ENCODE results near the gene ZYG11A.

Gene ZYG11A

GRCh38 chr1:52907068-52907811 is 64.7 kb downstream of the ZYG11A start:
- no peaks in the 10 kb centered on the region; the same call in 1 of the 2 replicates for H3K27me3 ChIP-seq (ENCODE audit: control insufficient read depth, low read length)
- H3K4me3 ChIP-seq (ENCODE audit: low read length), result no peak overlapping the region
- no peaks in the 10 kb centered on the region for H3K79me2 ChIP-seq (ENCODE audit: control insufficient read depth, low read length)
- no peaks in the 10 kb centered on the region for H4K20me1 ChIP-seq (ENCODE audit: control insufficient read depth, insufficient read depth, low read depth, low read length)
- H3K4me1 ChIP-seq (ENCODE audit: control insufficient read depth, low read length), result no peaks in the 10 kb centered on the region
- H3K4me2 ChIP-seq (ENCODE audit: low read length), result no peak overlapping the region
- H3K27ac ChIP-seq (ENCODE audit: low read depth, low read length), result no peak overlapping the region
- H3F3A ChIP-seq (ENCODE audit: control insufficient read depth, insufficient read depth), result no peaks in the 10 kb centered on the region
- no peak for TF ChIP-seq CTCF (IDR thresholded peaks at IDR 0.05; ENCODE audit: low read depth, low read length, poor library complexity, severe bottlenecking)
- no peaks in the 10 kb centered on the region for H3K9me3 ChIP-seq (ENCODE audit: control insufficient read depth, insufficient read depth, low read length)
- H3K9me2 ChIP-seq (replicated peaks; ENCODE audit: control insufficient read depth, low read length), result no peaks in the 10 kb centered on the region
- no peaks in the 10 kb centered on the region for H3K36me3 ChIP-seq (ENCODE audit: control insufficient read depth, low read length)

- Histone ChIP-seq H4K20me1 (ENCODE audit: control insufficient read depth, insufficient read depth, low read depth, low read length) (no peaks in the 10 kb centered on the region), H3K9me3 (ENCODE audit: control insufficient read depth, insufficient read depth, low read length) (no peaks in the 10 kb centered on the region), H3F3A (ENCODE audit: control insufficient read depth, insufficient read depth) (no peaks in the 10 kb centered on the region), H3K36me3 (ENCODE audit: control insufficient read depth, low read length) (no peaks in the 10 kb centered on the region), H3K4me3 (ENCODE audit: low read length) (no peak overlapping the region), H3K79me2 (ENCODE audit: control insufficient read depth, low read length) (no peaks in the 10 kb centered on the region), H3K27ac (ENCODE audit: low read depth, low read length) (no peak overlapping the region), H3K27me3 (ENCODE audit: control insufficient read depth, low read length) (no peaks in the 10 kb centered on the region; the same call in 1 of the 2 replicates), H3K4me2 (ENCODE audit: low read length) (no peak overlapping the region), H3K4me1 (ENCODE audit: control insufficient read depth, low read length) (no peaks in the 10 kb centered on the region), H3K9me2 (replicated peaks; ENCODE audit: control insufficient read depth, low read length) (no peaks in the 10 kb centered on the region)
- TF ChIP-seq EZH2phosphoT487 (IDR thresholded peaks at IDR 0.05; ENCODE audit: borderline replicate concordance, low read length) (no peak), CTCF (IDR thresholded peaks at IDR 0.05; ENCODE audit: low read depth, low read length, poor library complexity, severe bottlenecking) (no peak)
Observed at GRCh38 chr1:52907812-52908153, 65.2 kb downstream of the ZYG11A start.

- Histone ChIP-seq H3K4me1 (ENCODE audit: control insufficient read depth, low read length) (no peaks in the 10 kb centered on the region), H3K79me2 (ENCODE audit: control insufficient read depth, low read length) (no peaks in the 10 kb centered on the region), H3K4me3 (ENCODE audit: low read length) (no peak overlapping the region), H3K36me3 (ENCODE audit: control insufficient read depth, low read length) (no peaks in the 10 kb centered on the region), H3K9me2 (replicated peaks; ENCODE audit: control insufficient read depth, low read length) (no peaks in the 10 kb centered on the region), H3K27me3 (ENCODE audit: control insufficient read depth, low read length) (no peaks in the 10 kb centered on the region), H3K9me3 (ENCODE audit: control insufficient read depth, insufficient read depth, low read length) (no peaks in the 10 kb centered on the region), H3K4me2 (ENCODE audit: low read length) (no peak overlapping the region), H3F3A (ENCODE audit: control insufficient read depth, insufficient read depth) (no peaks in the 10 kb centered on the region), H3K27ac (ENCODE audit: low read depth, low read length) (no peak overlapping the region), H4K20me1 (ENCODE audit: control insufficient read depth, insufficient read depth, low read depth, low read length) (no peaks in the 10 kb centered on the region)
- TF ChIP-seq EZH2phosphoT487 (IDR thresholded peaks at IDR 0.05; ENCODE audit: borderline replicate concordance, low read length) (no peak), CTCF (IDR thresholded peaks at IDR 0.05; ENCODE audit: low read depth, low read length, poor library complexity, severe bottlenecking) (no peak)
Observed at GRCh38 chr1:52911541-52911940, 69.0 kb downstream of the ZYG11A start.
